NCI-H1436 treated with DMSO at 0.1 percent for 48 hours (cell line): Measurements from ENCODE around the gene PADI3.
"Not testable (repeated sequence)": the region's sequence is repeated elsewhere in the genome, so short reads cannot be mapped to it uniquely, and the experiment has no call there.

Source experiments
- DNase-seq: peaks from one replicate; lab custom pipeline; 2025; lab: John Stamatoyannopoulos, UW

The PADI3 gene

GRCh38 chr1:17216078-17216477 lies 32.8 kb upstream of the PADI3 start:
- no peak for DNase-seq

- DNase-seq, result no peak
These were observed 31.3 kb upstream of the PADI3 start for GRCh38 chr1:17217607-17218006.

GRCh38 chr1:17218939-17219338 lies 30.0 kb upstream of the PADI3 start:
- no peak for DNase-seq

GRCh38 chr1:17220287-17220686 lies 28.6 kb upstream of the PADI3 start:
- no peak for DNase-seq

- DNase-seq, result no peak
These were observed 26.3 kb upstream of the PADI3 start for GRCh38 chr1:17222557-17222956.

- DNase-seq, result no peak
These were observed 24.5 kb upstream of the PADI3 start for GRCh38 chr1:17224434-17224833.

DNA sequence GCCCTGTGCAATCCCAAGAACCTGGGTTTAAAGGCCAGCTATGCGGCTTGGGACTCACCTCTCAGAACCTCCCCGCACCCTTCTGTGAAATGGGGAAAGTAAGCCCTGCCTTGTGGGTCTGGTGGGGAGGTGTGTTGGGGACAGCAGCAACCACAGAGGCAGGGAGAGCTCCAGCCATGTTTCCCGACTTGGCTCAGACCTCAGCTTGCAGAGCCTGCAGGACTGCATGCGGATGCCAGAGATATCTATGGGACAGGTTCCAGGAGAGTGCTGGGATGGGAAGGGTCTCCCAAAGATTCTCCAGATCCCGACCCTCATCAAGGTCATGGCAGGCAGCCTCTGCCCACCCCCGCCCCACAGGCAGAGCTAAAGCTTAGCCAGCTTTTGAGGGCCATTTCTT lies 23.8 kb upstream of the PADI3 start:
- DNase-seq, result no peak

GRCh38 chr1:17227358-17227915 lies 21.5 kb upstream of the PADI3 start:
- no peak for DNase-seq

DNA sequence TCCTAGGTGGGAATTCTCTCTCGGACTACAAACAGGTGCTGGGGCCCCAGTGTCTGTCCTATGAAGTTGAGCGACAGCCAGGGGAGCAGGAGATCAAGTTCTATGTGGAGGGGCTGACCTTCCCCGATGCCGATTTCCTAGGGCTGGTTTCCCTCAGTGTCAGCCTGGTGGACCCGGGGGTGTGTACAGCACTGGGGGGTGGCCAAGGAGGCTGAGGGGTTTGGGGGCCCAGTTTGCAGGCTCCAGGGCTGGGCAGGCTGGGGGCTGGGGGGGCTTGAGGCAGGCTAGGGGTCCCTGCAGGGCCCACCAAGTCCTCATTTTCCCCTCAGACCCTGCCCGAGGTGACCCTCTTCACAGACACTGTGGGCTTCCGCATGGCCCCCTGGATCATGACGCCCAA lies 20.3 kb upstream of the PADI3 start:
- no peak for DNase-seq

GRCh38 chr1:17229379-17229778 lies 19.5 kb upstream of the PADI3 start:
- no peak for DNase-seq

DNA sequence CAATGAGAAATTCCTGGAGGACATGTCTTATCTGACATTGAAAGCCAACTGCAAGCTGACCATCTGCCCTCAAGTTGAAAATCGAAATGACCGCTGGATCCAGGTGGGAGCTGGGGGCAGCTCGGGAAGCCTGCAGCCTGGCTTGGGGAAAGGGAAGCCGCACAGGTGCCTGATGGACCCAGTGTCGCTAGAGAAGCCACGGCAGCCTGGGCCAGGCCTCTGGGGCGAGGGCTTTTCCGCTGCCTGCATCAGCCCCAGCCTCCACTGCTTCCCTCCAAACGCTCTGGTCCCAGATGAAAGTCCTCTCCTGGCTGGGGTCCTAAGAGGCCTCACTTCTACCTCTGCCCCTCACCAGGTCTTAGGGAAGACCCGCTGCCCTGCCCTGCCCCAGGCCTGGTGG lies 18.8 kb upstream of the PADI3 start:
- no peak for DNase-seq

DNA sequence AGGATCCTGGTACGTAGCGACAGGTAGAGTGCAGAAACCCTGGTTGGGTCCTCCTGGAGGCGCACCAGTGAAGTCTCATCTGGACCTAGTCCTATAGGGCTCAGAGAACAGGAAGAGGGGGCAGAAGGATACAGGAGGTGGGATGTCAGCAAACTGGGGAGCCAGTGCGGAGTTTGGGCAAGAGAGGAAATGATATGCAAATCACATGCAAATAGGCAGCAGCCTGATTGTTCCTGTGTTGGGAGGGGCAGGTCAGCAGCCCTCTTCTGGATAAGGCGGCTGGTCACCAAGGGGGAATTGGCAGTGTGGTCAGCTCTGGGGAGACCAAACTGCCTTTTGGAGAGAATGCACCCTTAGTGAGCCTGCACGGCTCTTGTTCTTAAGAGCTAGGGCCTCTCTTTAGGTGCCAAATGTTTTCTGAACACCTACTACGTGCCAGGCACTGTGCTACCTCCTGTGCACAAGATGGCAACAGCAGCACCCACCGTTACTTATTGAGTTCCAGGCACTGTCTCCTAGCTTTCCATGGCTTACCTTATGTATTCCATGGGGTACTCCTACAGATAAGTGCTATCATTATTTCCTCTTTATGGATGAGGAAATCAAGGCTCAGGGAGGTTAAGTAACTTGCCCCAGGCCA lies 18.1 kb upstream of the PADI3 start:
- DNase-seq, result no peak

DNA sequence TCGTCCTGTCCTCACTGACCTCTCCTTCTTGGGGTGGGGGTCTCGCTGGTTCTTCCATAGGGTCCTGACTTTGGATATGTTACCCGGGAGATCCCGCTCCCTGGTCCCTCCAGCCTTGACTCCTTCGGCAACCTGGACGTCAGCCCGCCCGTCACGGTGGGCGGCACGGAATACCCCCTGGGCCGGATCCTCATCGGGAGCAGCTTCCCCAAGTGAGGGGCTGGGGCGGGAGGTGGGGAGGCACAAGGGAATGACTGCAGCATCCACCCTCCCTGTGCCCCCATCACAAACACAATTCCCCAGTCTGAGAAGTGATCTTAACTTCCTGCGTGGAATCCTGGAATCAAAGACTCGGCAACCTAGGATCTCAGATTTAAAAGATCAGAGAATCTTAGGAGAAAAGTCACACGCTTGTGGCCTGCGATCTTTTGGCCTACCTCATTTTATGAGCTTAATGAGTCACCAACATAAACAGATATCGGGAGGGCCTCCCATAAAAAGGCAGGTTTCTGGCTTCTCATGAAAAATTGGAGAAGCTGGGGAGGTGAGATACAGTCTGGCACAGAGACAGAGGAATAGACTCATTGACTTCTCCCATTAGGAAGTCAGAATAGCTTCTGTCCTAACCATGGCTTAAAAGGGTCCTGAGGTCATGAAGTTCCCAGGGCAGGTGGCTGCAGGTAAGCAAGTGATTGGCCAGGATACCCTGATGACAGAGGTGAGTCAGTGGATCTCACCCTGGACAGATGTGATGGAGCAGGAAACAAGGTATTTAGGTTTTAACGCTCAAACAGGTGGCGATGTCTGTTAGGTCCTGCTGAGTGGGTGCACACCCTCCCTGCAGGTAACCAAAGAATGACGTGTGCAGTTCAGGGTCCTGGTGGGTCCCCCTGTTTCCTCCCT lies 15.9 kb upstream of the PADI3 start:
- no peak for DNase-seq

DNA sequence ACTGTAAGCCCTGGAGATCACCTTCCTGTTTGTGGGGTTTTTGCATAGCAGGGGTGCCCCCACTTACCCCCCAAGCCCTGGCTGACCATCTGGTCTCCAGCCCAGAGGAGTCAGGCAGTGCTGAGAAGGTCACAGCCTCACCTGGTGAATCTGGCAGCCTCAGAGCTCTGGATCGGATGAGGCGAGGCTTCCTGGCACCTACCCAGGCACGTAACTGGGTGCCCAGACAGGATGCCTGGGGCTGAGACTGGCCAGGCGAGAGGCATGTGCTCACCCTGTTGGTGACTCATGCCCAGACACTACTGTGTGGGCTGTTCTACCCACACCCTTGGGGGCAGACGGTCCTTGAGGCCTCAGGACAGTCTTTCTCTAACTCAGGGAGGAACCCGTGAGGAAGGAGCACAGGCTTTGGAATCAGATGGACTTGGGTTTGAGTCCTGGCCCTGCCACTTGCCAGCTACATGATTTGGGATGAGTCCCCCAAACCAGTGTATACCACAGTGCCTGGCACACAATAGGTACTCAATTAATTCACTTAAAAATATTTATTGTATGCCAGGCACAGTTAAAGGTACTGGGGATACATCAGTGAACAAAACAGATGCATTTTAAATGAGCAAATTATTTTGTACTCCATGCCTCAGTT lies 15.1 kb upstream of the PADI3 start:
- DNase-seq, result no peak

- no peak for DNase-seq
These were observed 14.5 kb upstream of the PADI3 start for GRCh38 chr1:17234405-17234804.

- no peak for DNase-seq
These were observed 13.6 kb upstream of the PADI3 start for GRCh38 chr1:17235135-17235885.

GRCh38 chr1:17236779-17237560 lies 11.9 kb upstream of the PADI3 start:
- no peak for DNase-seq

GRCh38 chr1:17237561-17237903 lies 11.4 kb upstream of the PADI3 start:
- DNase-seq, result no peak

- DNase-seq, result no peak
These were observed 9.5 kb upstream of the PADI3 start for GRCh38 chr1:17239420-17239819.

DNA sequence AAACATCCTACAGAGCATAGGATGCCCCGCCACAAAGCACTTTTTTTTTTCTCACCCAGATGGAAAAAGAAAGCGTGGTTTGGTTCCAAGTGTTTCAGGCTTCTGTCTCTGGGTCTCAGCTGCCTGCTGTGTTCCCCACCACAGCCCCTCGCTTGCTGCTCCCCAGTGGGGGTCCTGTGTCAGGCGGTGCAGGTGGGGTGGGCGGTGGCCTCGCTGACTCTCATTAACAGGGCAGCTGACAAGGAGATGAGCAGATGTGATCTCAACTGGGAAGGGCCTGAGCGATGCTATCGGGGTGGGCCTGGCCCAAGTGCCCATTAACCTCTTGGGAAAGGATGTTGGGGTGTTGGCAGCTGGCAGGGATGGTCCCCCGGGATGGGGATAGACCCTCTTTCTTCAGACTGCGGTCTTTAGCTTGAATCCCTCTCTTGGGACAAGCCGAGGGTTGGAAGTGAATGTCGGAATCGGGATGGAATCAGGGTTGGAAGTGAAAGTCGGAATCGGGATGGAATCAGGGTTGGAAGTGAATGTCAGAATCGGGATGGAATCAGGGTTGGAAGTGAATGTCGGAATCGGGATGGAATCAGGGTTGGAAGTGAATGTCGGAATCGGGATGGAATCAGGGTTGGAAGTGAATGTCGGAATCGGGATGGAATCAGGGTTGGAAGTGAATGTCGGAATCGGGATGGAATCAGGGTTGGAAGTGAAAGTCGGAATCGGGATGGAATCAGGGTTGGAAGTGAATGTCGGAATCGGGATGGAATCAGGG lies 7.7 kb upstream of the PADI3 start:
- DNase-seq, result not testable (repeated sequence)

DNA sequence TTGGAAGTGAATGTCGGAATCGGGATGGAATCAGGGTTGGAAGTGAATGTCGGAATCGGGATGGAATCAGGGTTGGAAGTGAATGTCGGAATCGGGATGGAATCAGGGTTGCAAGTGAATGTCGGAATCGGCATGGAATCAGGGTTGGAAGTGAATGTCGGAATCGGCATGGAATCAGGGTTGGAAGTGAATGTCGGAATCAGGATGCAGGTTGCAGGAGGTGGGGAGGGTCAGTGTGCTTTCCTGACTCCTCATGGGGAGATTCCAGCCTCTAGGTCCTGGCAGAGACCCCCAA lies 7.2 kb upstream of the PADI3 start:
- DNase-seq, result not testable (repeated sequence)
